Stomach smooth muscle (tissue), 2 donors: ENCODE data around the gene LSM10.

Source experiments
- H3K27ac ChIP-seq: one replicate; pipeline ENCODE4 v1.7.0; 2013; ENCODE audit warnings: mild to moderate bottlenecking, low read length, inconsistent platforms
- H3K27me3 ChIP-seq, 2 donors: one replicate each; pipeline ENCODE4 v1.7.0; 2013; ENCODE audit warnings: low read length in 2 of 2; ENCODE audit not compliant: insufficient read depth in 2 of 2, control insufficient read depth in 1 of 2
- H3K36me3 ChIP-seq, 2 donors: one replicate each; pipeline ENCODE4 v1.7.0; 2013; ENCODE audit warnings: low read length in 2 of 2; ENCODE audit not compliant: control insufficient read depth in 2 of 2, insufficient read depth in 2 of 2
- H3K4me1 ChIP-seq: one replicate; pipeline ENCODE4 v1.7.0; 2013; ENCODE audit warnings: low read length; ENCODE audit not compliant: control insufficient read depth, insufficient read depth
- H3K4me3 ChIP-seq, 2 donors: one replicate each; pipeline ENCODE4 v1.7.0; 2013; ENCODE audit warnings: low read length in 2 of 2
- H3K9ac ChIP-seq, 2 donors: one replicate each; pipeline ENCODE4 v1.7.0; 2013; ENCODE audit warnings: low read length in 2 of 2, mild to moderate bottlenecking in 1 of 2
- H3K9me3 ChIP-seq, 2 donors: one replicate each; pipeline ENCODE4 v1.7.0; 2013; ENCODE audit warnings: low read length in 2 of 2; ENCODE audit not compliant: control insufficient read depth in 2 of 2
- donor health status: healthy.
- donor health status: Pancreatic carcinoma.

Gene LSM10

DNA sequence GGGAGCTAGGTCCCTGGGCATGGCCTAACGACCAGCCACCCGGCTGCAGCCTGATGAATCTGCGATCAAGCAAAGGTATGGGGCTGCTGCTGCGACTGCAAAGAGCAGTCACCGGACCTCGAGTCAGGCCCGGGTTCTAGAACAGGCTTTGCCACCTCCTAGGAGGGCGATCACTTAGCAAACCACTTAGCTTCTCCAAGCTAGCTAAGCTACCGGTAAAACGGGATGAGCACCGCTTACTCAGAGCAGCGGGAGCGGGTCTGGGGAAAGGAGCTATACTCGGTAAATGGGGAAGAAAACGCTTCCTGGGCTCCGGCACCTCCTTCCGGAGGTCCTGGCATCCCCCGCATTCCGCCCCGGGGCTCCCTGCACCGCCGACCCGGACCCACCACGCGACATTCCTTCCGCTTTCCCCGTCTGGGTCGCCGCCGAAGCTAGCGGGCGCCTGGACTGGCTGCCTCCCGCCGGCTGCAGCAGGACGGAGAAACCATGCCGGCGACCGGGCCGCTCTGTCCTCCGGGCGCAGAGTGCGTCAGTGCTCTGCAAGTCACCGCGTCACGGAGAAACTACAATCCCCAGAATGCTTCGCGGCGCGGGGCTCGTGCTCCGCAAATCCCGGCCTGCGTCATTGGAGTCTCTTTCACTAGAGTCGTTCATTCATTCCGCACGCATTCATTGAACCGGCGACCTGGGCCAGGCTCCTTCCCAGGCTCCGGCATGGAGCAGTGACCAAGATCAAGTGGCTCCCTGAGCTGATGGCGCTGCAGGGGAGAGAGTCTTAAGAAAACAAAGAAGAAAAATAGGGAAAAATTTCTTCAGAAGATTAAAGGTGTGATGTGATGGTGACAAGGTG, at the start of gene LSM10:
LSM10 (minus strand) TSS at position 531 of the 853 bp plus-strand sequence. CDS start 3,779 bp downstream, outside the sequence.
- Histone ChIP-seq H3K9ac (peak within 1 kb of the TSS; percentile 79 to 97), H3K27ac (peak within 1 kb of the TSS; percentile 94), H3K9me3 (no peaks in the 10 kb centered on the region), H3K27me3 (no peaks in the 10 kb centered on the region), H3K4me3 (peak within 1 kb of the TSS; percentile 77 to 98), H3K4me1 (peaks cover 12% of the 10 kb centered on the region), H3K36me3 (peaks cover 12 to 13% of the 10 kb centered on the region in 2 donors)

DNA sequence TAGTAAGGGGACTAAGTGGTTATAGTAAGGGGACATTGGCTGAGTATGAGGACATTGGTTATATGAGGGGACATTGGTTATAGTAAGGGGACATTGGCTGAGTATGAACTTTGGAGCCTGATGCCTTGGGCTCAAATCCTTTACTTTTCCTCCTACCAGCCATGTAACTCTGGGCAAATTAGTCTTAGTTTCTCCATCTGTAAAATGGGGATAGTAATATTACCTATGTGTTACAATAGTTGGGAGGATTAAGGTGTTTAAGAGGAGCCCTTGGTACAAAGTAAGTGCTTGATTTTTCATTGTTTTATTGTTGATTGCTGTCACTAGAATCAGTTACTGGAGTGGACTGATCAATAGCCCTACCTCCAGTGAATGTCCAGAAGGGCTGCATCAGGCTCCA, 49.7 kb upstream of the LSM10 start:
- Histone ChIP-seq H3K36me3 (peaks cover 0 to 2% of the 10 kb centered on the region in 2 donors), H3K4me3 (no peak overlapping the region), H3K9ac (no peak overlapping the region), H3K27me3 (no peaks in the 10 kb centered on the region), H3K9me3 (no peaks in the 10 kb centered on the region), H3K4me1 (peaks cover 9% of the 10 kb centered on the region), H3K27ac (no peak overlapping the region)

DNA sequence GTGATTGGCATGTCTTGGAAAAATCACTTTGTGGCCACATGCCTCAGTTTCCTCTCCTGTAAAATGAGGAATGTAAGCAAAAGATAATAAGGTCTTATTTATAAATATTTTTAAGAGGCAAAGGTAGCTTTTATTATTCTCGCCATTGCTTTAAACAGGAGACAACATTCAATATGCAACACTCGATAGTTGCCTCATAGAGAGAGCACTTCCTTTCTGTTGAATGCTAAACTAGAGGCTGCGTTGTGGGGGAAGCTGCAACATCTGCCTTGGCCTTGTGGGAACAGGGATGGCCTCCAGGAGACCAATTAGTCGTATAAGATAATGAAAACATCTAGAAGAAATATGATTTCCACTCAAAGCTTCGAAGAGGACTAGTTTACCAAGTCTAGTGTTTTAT, 49.0 kb upstream of the LSM10 start:
- no peaks in the 10 kb centered on the region for H3K9me3 ChIP-seq
- peaks cover 0 to 2% of the 10 kb centered on the region in 2 donors for H3K36me3 ChIP-seq
- no peak overlapping the region for H3K9ac ChIP-seq
- no peaks in the 10 kb centered on the region for H3K27me3 ChIP-seq
- H3K4me1 ChIP-seq = peaks cover 9% of the 10 kb centered on the region
- H3K27ac ChIP-seq = no peak overlapping the region
- no peak overlapping the region for H3K4me3 ChIP-seq

DNA sequence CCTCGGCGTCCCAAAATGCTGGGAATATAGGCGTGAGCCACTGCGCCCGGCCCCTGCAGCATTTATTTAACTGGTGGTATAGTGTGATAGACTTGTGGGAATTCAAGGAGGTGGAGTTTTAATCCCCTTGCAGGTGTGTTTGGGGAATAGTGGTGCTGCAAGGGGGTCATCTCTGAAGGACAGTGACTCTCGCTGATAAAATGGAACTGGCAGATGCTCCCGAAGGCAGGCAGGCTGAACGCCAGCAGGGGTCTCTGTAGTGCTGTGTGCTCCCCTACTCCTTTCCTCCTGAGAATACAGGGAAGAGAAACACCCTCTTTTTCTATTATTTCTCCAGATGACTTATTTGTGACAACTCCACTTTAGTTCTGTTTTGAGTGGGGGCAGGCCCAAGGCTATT, 48.6 kb upstream of the LSM10 start:
- Histone ChIP-seq H3K36me3 (peaks cover 0 to 2% of the 10 kb centered on the region in 2 donors), H3K27me3 (no peaks in the 10 kb centered on the region), H3K9ac (no peak overlapping the region), H3K4me1 (peaks cover 9% of the 10 kb centered on the region), H3K4me3 (no peak overlapping the region), H3K27ac (no peak overlapping the region), H3K9me3 (no peaks in the 10 kb centered on the region)

DNA sequence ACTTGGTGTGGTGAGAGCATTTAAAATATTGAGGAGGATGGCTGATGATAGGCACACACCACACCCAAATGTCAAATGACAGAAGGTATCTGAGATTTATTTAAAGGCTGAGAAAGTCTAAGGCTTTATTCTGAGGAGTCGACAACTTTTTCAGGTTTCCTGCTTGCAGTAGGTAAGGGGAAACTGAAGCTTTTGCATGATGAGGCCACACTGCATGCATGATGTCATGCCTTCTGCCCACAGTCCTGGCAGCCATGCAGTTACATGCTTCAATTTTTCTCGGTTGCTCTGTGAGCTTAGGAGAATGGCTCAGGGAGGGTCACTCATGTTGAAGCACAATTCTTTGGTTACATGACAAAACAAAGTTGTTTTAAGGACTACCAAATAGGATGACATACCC, 45.6 kb upstream of the LSM10 start:
- no peak overlapping the region for H3K27ac ChIP-seq
- H3K4me3 ChIP-seq = no peak overlapping the region
- H3K9ac ChIP-seq = no peak overlapping the region
- no peaks in the 10 kb centered on the region for H3K27me3 ChIP-seq
- H3K4me1 ChIP-seq = no peaks in the 10 kb centered on the region
- H3K36me3 ChIP-seq = peaks cover 6 to 9% of the 10 kb centered on the region in 2 donors
- no peaks in the 10 kb centered on the region for H3K9me3 ChIP-seq

DNA sequence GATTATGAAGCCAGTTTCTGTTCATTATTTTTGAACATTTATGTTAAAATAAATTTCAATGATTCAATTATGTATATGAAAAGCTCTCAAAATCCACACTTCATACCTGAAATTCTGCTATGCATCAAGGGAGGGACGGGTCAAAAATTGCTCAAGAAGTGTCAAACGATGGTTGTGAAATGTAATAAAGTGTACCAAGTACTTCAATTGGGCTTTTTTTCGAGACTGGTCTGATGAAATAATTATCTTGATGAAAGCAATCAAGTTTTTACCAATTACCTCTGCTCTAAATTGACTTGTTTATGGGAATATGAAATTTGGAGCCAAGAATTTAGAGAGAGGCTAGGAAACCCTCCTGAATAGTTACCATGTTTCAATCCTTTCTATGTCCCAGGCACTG, 44.6 kb upstream of the LSM10 start:
- Histone ChIP-seq H3K4me1 (no peaks in the 10 kb centered on the region), H3K27ac (no peak overlapping the region), H3K27me3 (no peaks in the 10 kb centered on the region), H3K9me3 (no peaks in the 10 kb centered on the region), H3K36me3 (peaks cover 7 to 9% of the 10 kb centered on the region in 2 donors), H3K9ac (no peak overlapping the region), H3K4me3 (no peak overlapping the region)

DNA sequence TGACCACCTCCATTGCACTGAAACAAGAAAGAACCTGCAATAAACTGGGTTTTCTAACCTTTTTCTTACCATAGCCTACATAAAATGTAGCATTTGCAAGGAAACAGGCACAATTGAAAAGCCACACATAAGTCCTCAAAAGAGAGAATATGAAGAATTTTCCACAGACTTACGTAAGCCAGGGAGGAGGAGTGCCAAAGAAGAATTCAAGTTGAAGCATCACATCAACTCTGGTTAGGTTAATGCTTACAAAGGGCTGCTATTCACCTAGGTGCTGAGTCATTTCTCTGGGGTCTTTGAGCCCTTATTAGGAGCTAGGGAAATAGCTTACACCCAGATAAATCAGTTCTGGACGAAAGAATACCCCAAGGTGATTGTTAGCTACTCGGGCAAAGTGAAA, 42.9 kb upstream of the LSM10 start:
- H3K4me3 ChIP-seq = no peak overlapping the region
- peaks cover 9 to 10% of the 10 kb centered on the region in 2 donors for H3K36me3 ChIP-seq
- H3K4me1 ChIP-seq = no peaks in the 10 kb centered on the region
- H3K9ac ChIP-seq = no peak overlapping the region
- no peaks in the 10 kb centered on the region for H3K9me3 ChIP-seq
- no peaks in the 10 kb centered on the region for H3K27me3 ChIP-seq
- H3K27ac ChIP-seq = no peak overlapping the region

DNA sequence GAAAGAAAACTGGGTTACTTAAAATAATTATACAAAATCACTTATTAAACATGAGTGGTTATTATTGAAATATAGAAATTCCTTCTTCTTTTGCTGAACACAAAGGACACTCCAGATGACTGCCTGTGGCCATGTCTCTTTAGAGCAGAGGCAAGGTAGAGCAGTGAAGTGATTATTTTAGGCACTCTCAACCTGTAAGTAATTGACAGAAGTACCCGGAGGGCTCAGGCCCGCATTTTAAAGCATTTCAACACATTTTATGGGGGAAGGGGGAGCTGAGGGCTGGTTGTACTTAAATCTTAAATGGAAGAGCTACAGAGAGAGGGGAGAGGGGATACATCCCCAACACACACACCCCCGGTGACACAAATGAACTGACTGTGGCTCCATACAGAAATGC, 42.3 kb upstream of the LSM10 start:
- H3K4me1 ChIP-seq = no peaks in the 10 kb centered on the region

DNA sequence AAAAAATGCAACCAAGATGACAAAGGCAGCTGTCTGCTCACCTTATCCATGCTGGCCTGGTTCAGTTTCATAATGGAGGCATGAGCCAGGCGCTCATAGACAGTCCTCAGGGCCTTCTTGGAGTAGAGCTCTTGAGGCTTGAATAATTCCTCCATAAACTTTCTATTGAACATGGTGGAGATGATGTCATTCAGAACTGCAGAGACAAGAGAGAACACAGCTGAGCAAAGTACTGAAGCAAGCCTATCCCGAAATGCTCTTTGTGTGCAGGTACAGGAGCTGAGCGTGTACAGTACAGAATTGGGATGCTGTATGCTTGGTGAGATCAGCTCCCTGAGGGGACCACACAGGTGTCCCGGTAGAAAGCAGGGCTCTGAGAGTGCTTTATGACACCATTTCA, 41.0 kb upstream of the LSM10 start:
- Histone ChIP-seq H3K4me3 (no peak overlapping the region), H3K27ac (no peak overlapping the region), H3K9me3 (no peaks in the 10 kb centered on the region), H3K4me1 (no peaks in the 10 kb centered on the region), H3K27me3 (no peaks in the 10 kb centered on the region), H3K9ac (no peak overlapping the region), H3K36me3 (peaks cover 9 to 10% of the 10 kb centered on the region in 2 donors)

More for the DNA sequence above, 42.3 kb upstream of the LSM10 start:
- H3K9ac ChIP-seq = no peak overlapping the region
- no peak overlapping the region for H3K4me3 ChIP-seq
- H3K9me3 ChIP-seq = no peaks in the 10 kb centered on the region
- no peak overlapping the region for H3K27ac ChIP-seq
- H3K36me3 ChIP-seq = peaks cover 9 to 10% of the 10 kb centered on the region in 2 donors
- no peaks in the 10 kb centered on the region for H3K27me3 ChIP-seq

DNA sequence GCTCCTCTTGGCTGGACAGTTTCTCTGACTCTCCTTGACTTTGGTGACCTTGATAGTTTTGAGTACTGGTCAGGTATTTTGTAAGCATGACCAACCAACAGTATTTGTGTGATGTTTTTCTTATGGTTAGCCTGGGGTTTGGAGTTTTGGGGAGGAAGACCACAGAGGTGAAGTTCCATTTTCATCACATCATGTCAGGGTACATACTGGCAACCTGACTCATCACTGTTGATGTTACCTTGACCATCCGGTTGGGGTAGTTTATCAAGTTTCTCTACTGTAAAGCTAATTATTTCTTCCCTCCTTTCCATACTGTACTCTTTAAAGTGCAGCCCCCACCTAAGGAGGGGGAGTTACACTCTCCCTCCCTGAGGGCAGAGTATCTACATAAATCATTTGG, 39.1 kb upstream of the LSM10 start:
- Histone ChIP-seq H3K4me3 (no peak overlapping the region), H3K27me3 (no peaks in the 10 kb centered on the region), H3K9me3 (no peaks in the 10 kb centered on the region), H3K36me3 (peaks cover 11 to 18% of the 10 kb centered on the region in 2 donors), H3K27ac (no peak overlapping the region), H3K4me1 (no peaks in the 10 kb centered on the region), H3K9ac (no peak overlapping the region)

DNA sequence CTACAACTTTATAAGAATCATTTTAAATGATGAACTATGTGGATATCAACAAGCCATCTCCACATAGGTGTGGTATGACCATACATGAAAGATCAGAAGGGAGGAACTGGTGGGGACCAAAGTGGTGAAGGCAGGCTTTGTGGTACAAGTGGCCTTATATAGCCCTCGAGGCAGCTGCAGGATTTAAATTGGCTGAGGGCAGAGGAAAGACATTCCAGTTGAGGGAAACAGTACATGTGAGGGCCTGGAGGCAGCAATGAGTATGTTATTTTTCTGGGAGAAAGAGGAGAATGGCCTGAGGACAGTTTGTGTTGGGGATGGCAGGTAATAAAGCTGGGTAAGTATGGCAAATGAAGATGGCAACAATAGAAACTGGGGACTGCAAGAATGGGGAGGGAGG, 35.4 kb upstream of the LSM10 start:
- Histone ChIP-seq H3K27me3 (no peaks in the 10 kb centered on the region), H3K4me1 (no peaks in the 10 kb centered on the region), H3K4me3 (no peak overlapping the region), H3K27ac (no peak overlapping the region), H3K36me3 (peaks cover 14 to 22% of the 10 kb centered on the region in 2 donors), H3K9ac (no peak overlapping the region), H3K9me3 (no peaks in the 10 kb centered on the region)
